ENCODE data around the gene HELT.
A peak's percentile ranks its signal among the peaks of the same experiment; 100 is the strongest.
"Not testable (repeated sequence)": the region's sequence is repeated elsewhere in the genome, so short reads cannot be mapped to it uniquely, and the experiment has no call there.

Gene HELT

GRCh38 chr4:185039508-185040273 lies 21.4 kb downstream of the HELT start:
- DNase-seq: peak; percentile 35

- DNase-seq: peak; percentile 56
Measured at GRCh38 chr4:185040523-185040922, 22.2 kb downstream of the HELT start.

- DNase-seq: not testable (repeated sequence)
Measured at GRCh38 chr4:185050286-185050685, 32.0 kb downstream of the HELT start.

GRCh38 chr4:185051283-185051682 lies 33.0 kb downstream of the HELT start:
- not testable (repeated sequence) for DNase-seq

DNA sequence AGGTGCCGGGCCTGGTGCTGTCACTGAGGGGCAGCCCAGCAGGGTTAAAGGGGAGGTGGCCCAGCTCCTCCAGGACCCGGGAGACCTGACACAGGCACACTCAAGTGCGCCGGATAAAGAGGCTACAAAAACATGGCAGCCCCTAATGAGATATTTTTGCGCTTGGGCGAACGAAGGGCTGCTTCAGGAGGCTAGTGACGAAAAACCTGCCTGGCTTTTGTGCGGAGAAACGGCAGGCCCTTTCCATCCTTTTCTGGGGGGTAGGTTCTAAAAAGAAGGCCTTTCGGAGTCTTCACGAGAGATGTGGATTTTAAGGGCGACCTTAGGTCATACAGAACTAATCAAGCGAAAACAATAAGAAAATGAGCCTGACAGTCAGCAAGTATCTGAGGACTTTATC lies 35.5 kb downstream of the HELT start:
- no peak for DNase-seq

GRCh38 chr4:185054272-185054671 lies 36.0 kb downstream of the HELT start:
- no peak for DNase-seq

DNA sequence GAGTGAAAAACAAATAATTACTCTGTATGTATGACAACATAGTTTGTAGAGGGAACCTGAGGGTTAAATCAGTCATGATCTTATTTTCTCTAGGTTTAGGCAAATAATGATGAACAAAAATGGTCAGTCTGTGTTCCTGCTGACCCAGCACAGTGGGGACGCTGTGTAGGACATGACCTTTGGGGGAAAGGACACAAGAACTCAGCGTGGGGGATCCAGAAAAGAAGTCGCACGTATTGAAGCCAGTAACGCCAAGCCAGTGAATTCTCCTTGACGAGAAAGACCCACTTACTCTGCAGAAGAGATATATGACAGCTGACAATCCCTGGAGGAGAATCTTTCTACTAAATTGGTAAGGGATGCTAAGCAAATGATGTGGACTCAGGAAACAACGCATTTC lies 36.6 kb downstream of the HELT start:
- DNase-seq: no peak

GRCh38 chr4:185061610-185062009 lies 43.3 kb downstream of the HELT start:
- DNase-seq: no peak

DNA sequence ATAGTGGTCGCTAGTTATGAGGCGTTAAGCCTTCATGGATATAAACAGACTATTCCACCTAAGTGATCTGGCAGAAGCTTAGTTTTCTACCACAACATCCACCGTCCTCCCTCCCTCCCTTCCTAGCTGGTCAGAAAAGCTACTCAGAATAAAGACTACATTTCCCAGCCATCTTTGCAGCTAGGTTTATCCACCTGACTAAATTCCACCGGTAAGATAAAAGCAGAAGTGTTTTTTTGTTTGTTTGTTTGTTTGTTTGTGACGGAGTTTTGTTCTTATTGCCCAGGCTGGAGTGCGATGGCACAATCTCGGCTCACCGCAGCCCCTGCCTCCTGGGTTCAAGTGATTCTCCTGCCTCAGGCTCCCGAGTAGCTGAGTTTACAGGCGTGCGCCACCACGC lies 44.3 kb downstream of the HELT start:
- DNase-seq: no peak

DNA sequence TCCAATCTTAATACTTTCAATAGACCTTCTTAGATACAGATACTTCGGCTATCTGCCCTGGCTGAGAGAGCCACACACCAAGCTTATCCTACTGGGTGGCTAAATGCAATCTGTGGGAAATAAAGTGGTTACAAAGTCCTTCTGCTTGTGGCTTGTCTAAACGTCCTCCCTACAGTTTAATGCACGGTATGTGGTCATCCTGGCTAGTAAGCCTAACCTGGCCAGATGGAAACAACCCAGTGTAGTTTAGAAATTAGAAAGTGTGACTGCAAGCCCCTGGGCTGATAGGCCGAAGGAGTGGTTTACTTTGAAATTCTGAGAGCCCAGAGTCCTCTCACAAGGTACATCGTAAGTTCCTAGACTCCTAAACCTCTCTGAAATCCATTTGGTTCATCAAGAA lies 47.9 kb downstream of the HELT start:
- no peak for DNase-seq

GRCh38 chr4:185068837-185069236 lies 50.5 kb downstream of the HELT start:
- no peak for DNase-seq
